HG02943 (cell line): ENCODE results near the gene CDK5RAP2.
"Not testable (repeated sequence)": the region's sequence is repeated elsewhere in the genome, so short reads cannot be mapped to it uniquely, and the experiment has no call there.

Source experiments
- ATAC-seq: cut with Tn5 transposase; IDR thresholded peaks from one replicate; pipeline ENCODE4 v1.9.1; 2021; ENCODE audit warnings: mild to moderate bottlenecking, low read depth, moderate library complexity; ENCODE audit not compliant: unreplicated experiment

The CDK5RAP2 gene

DNA sequence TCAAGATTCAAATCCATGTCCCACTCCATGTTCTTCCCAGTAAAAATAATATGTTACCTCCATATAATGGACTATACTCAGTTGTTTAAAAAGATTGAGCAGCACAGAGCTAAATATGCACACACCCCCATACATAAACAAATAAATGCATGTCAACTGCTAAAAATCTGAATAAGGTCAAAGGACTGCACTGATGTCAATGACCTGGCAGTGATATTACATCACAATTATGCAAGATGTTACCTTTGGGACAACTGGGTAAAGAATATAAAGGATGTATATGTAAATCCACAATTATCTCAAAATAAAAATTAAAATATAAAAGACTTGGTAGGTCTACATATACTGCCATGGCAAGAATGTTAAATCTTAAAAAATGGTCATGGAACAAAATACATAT, 57.9 kb downstream of the CDK5RAP2 start:
- ATAC-seq = no peak

DNA sequence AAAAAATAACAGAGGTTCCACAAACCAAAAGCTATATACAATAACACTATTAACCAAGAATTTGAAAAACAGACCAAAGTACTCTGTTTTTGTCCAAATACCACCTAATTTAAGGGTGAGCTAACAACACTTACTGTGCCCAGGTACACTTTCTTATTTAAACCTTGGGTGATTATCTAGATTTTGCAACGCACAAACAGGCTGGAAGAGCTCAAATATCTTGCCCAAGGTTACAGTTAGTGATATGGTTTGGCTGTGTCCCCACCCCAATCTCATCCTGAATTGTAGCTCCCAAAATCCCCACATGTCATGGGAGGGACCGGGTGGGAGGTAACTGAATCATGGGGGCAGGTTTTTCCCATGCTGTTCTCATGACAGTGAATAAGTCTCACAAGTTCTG, 58.9 kb downstream of the CDK5RAP2 start:
- no peak for ATAC-seq

DNA sequence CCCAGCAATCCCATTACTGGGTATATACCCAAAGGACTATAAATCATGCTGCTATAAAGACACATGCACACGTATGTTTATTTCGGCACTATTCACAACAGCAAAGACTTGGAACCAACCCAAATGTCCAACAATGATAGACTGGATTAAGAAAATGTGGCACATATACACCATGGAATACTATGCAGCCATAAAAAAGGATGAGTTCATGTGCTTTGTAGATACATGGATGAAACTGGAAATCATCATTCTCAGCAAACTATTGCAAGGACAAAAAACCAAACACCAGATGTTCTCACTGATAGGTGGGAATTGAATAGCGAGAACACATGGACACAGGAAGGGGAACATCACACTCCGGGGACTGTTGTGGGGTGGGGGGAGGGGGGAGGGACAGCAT, 64.0 kb downstream of the CDK5RAP2 start:
- ATAC-seq = not testable (repeated sequence)

DNA sequence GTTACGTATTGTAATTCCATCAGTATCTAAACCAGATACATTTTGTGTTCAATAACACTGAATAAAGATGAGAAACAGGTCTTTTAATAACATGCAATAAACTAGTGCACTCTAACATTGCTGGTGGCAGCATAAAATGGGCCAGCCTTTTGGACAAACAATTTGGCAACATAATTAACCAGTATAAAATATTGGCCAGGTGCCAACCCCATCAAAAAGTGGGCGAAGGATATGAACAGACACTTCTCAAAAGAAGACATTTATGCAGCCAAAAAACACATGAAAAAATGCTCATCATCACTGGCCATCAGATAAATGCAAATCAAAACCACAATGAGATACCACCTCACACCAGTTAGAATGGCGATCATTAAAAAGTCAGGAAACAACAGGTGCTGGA, 64.5 kb downstream of the CDK5RAP2 start:
- not testable (repeated sequence) for ATAC-seq

DNA sequence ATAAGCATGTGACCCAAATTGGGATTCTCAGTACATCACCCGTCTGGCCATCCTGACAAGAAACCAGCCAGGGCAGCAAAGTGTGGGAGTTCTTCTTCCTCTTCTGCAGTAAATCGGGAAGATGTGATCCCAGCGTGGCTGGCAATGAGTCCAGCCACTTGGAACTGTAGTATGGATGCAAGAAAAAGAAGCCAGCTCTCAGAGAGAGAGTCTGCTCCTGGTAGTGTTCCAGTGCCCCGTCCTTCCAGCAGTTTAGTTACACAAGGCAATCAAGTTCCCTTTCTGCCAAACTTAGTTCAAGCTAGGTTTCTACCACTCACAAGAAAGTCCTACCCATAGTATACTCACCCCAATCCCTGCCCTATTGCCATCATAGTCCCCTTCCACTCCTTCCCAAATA, 65.6 kb downstream of the CDK5RAP2 start:
- ATAC-seq = no peak

DNA sequence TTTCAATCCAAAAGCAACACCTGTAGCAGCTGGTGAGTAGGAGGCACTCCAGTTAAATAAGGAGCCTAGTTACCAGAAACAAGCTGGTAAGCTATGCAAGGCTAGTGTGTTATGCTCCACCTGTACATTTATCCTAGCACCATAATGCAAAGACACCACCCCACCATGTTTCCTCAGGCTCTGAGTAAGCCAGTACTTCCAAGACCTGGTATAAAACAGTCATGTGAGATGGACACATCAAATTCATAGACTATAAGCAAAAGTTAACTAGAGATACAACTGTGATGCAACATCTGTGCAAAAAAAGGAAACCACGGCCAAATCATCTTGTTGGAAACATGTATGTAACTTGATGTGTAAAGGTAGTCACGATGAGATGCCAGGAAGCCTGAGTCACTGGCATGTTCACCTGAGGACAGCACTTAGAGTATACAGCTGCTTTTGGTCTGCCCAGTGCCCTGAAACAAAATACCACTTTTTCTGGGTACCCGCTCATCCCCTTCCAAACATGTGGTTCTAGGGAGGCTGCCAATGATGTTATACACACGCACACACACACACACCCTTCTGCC, 66.1 kb downstream of the CDK5RAP2 start:
- no peak for ATAC-seq

DNA sequence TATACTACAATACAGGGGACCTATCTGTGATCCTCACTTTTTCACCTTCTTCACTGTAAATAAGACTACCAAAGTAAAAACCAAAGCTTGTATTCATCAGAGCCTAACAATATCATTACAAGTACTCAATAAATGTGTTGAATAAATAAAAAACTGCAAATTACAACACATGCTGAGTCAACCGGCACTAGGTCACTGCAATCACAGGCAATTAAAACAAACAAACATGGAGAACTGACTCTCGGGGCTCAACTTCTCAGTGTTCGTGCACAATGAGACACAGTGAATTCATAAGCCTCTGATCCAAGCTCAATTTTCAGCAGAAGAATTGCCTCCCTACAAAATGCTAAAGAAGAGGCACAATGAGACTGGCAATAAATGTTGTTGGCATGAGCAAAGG, 69.2 kb downstream of the CDK5RAP2 start:
- no peak for ATAC-seq

DNA sequence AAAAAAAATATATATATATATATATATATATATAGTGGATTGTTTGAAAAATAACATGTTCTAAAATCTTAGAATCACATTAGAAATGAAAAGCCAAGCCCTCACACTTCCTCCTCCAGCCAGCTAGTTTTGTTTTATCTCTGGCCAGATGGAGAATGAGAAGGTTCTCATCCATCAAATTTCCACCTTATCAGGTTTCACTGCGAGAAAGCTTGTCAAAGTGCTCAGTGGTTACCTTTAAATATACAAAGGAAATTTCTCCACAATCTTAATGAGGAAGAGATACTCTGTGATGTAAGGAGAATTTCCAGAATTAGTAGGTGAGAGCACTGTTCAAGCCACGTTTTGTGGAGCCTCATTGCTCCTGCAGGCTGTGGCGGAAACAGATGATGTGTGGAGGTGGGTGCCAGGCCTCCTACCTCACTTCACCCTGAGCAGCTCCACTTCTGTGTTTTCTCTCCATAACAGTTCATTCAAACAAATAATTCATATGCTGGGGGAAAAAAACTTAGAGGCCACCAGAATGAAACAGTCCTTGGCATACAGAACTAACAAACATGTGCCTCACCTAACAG, 71.9 kb downstream of the CDK5RAP2 start:
- no peak for ATAC-seq

DNA sequence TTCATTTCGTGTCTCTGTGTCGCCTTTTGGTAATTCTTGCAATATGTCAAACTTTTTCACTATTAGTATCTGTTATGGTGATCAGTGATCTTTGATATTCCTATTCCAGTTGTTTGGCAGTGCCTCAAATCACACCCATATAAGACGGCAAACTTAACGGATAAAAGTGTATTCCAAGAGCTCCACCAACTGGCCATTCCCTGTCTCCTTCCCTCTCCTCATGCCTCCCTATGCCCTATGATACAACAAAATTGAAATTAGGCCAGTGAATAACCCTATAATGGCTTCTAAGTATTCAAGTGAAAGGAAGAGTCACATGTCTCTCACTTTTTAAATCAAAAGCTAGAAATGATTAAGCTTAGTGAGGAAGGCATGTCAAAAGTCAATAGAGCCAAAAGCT, 74.8 kb downstream of the CDK5RAP2 start:
- ATAC-seq = no peak

DNA sequence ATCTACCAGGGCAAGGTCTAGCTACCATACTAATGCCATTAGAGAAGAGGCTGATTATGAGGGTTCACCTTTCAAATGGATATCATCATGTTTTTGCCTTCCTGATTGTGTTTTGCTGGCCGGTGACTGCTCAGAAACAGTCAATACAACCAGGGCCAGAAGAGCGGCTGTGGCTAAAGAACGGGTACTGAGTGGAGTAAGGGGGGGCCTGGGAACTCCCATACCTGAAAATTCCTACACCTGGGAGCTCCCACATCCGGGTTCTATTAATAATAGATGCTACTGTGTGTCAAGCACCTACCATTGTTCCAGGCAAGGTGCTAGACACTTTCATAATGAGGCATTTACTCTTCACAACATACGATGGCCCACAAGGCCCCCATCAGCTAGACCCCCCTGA, 79.2 kb downstream of the CDK5RAP2 start:
- ATAC-seq = no peak

DNA sequence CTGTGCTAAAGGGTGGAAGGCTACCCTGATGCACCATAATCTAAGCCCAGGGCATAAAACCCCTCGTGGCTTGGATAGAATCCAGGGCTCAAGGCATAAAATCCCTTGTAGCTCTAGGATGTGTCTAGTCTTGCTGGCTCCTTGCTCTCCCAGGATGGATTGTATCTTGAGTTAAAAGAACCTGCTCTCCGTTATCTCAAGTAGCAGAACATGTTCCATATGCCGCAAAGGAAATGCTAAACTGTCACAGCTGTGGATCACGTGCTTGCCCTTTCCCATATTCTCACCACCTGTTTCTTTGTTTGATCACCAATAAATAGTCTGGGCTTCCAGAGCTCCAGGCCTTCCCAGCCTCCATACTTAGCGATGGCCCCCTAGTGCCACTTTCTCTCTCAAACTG, 82.1 kb downstream of the CDK5RAP2 start:
- not testable (repeated sequence) for ATAC-seq

DNA sequence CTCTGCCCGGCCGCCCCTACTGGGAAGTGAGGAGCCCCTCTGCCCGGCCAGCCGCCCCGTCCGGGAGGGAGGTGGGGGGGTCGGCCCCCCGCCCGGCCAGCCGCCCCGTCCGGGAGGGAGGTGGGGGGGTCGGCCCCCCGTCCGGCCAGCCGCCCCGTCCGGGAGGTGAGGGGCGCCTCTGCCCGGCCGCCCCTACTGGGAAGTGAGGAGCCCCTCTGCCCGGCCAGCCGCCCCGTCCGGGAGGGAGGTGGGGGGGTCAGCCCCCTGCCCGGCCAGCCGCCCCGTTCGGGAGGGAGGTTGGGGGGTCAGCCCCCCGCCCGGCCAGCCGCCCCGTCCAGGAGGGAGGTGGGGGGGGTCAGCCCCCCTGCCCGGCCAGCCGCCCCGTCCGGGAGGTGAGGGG, 83.5 kb downstream of the CDK5RAP2 start:
- not testable (repeated sequence) for ATAC-seq

DNA sequence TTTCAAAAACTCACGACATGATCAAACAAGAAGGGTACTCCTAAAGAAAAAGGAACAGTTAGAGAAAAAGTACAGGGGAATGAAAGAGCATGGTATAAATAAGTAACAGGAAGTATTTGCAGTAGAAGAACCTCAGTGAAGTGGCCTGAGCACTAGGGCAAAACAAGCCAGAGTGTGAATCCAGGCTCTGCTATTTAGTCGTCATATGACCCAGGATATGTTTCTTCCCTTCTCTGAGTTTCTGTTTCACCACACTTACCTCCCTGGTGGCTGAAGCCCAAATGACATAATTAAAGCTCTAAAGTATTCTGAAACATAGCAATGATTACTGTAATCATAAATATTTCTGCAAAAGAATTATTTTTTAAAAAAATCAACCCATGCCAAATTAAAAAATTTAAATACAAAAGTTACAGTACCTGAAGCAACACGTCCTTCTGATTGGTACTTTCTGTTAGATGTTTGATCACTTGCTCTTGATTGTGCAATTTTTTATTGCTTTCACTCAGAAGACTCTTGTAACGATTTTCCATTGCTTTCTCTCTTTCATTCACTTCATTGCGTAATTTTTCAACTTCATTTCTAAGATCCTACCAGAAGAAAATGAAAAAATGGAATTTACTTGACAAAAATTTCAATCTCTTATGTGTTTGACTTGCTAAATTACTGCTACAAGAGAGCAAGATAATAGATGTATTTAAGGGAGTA, 88.9 kb downstream of the CDK5RAP2 start:
- peak; percentile 70 for ATAC-seq

DNA sequence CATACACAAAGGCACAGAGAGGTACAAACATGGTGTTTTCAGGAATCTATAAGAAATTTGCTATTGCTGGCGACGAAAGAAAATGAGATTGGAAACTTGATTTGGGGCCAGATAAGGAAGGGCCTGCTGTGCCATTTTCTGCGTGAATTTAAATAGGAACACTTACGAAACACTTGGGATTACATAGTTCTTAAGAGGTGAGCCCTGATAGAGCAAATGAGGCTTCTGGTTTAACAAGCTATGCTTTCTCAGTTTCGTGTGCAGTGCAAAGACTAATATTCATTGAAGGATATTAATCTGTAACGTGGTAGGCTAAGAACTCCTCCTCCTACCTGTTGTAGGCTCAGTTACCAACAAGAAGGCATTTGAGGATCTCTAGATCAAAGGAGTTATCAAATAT, 93.1 kb downstream of the CDK5RAP2 start:
- ATAC-seq = no peak

DNA sequence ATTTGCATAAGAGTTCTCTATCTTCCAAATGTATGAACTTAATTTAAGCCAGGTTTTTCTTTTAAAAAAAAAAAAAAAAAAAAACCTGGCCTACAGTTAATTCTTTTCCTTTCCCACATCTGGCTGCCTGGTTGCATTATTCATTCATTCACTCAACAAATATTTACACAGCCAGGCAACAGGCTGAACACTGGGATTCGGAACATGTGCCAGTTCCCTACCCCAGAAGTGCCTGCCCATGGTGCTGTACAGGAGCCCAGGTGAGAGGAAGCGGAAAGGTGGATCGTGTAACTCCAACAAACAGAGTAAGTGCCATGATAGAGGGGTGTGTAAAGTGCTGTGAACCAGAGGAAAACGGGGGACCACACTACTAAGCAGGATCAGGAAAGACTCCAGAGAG, 93.6 kb downstream of the CDK5RAP2 start:
- no peak for ATAC-seq

DNA sequence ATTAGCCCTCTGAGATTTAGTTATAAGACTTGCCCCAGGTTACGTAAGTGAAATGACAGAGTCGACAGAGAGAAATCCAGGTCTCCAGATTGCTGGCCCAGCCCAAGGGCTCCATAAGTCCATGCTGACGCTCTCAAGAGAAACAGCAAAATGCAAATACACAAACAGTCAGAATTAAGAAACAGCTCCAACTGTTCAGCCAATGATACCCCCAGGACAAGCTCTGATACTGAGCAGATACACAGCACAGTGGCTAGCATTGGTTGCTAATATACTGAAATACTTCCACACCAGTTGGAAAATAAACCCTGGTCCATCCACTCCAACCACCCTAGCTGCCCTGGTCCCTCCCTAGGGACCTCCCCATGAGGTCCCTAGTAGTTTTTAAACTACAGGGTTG, 94.2 kb downstream of the CDK5RAP2 start:
- no peak for ATAC-seq

DNA sequence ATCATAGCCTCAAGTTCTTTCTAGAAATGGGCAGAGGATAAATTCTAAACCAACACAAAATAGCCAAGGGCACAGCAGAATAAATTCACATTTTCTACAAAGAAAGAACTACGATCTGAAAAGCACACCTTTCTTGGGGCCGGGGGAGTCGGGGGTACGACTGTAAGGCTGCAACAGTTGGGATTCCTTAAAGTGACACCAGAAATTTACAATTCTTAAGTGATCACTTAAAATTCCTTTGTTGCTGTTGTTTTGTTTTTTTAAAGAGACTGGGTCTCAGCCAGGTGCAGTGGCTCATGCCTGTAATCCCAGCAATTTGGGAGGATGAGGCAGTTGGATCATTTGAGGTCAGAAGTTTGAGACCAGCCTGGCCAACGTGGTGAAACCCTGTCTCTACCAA, 95.8 kb downstream of the CDK5RAP2 start:
- ATAC-seq = no peak

DNA sequence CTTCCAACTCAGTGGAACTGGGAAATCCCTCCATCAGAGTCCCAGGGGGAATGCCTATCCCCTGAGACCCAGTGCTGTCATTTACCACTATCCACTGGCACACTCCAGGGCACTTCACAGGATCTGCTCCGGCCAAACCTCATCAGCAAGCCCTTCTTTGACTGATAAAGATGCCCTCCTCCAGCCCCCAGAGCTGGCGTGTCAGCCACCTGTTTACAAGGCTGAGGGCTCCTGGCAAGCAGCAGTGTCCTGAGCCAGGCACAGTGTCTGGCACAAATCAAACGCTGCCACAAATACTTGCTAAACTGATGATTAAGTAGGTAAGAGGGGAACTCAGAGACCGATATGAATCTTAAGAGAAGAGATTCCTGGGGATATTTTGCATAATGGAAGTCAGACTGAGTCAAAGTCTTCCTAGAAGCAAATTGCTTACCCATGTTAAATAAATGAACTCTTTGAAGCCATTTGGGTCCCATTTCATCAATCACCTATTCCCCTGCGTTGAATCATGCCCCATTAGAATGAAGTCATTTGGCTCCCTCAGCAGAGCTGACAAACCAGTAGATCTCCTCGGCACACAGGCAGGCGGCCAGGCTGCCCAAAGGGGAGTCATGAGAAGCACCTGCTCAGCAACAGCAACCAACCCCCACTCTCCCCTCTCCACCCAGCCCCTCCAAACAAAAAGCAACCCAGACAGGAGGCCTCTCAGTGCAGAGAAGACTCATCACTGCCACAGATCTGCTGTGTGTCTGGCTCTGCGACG, 97.4 kb downstream of the CDK5RAP2 start:
- no peak for ATAC-seq

DNA sequence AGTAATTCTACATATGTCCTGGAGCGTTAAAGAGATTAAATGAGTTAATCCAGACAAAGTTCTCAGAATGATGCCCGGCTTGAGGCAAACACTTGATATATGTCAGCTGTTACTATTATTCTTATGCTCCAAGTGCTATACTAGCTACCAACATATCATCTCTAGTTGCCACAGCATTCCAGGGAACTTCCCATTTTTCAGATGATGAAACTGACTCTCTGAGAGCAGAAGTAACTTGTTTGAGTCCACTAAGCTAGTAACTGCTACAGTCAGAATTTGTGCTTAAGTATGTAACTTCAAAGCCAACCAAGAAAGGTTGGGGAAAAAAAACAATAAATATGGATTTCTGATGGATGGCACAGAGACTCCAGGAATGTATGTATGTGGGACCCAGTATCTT, 98.1 kb downstream of the CDK5RAP2 start:
- ATAC-seq = no peak

DNA sequence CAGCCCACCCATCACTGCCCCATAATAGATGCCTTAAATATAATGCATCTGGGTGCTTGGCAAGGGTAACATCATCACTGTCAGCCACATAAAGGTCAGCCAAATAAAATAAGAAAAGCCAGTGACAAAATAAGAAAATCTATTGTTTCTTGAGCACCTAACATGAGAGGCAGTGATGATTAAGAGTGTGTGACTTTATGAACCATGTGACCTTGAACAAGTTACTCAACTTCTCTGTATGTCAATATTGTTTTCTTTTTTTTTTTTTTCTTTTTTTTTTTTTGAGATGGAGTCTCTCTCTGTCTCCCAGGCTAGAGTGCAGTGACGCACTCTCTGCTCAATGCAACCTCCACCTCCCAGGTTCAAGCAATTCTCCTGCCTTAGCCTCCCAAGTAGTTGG, 98.7 kb downstream of the CDK5RAP2 start:
- no peak for ATAC-seq

DNA sequence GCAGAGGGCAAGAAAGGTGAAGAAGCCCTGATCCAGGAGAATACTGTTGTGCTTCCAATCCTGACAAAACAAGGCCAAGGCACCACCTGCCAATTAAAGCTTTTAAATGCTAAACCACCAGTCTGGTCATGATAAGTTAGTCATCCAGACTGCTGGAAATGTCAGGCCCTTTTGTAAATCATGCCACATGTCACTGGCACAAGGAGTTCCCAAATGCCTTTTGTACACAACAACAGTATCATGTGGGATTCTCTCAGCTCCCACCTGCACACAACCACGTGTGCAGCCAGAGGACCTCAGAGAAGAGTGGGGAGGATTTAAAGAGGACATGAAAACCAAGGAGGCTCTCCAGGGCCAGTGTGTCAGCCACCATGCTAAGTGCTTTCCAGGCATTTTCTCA, 99.3 kb downstream of the CDK5RAP2 start:
- ATAC-seq = no peak

DNA sequence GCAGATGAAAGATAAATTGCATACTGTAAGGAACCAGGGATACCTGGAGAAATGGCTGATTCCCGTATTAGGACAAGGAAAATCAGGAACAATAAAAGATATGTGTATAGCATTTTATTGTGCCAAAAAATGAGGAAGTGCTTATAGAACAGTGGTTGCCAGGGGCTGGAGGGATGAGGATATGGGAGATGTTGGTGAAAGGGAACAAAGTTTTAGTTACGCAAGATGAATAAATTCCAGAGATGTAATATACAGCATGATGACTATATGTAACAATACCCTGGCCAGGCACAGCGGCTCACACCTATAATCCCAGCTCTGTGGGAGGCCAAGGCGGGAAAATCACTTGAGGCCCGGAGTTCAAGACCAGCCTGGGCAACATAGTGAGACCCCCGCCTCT, 101.8 kb downstream of the CDK5RAP2 start:
- ATAC-seq = no peak
